ENCODE data around the gene KLC1.

Gene KLC1

GRCh38 chr14:103697603-103698379 is 68.8 kb downstream of the KLC1 start:
- Mint-ChIP-seq H3K4me1 (ENCODE audit: low read depth) (no peaks in the 10 kb centered on the region), H3K9me3 (no peaks in the 10 kb centered on the region), H3K27me3 (ENCODE audit: low read depth) (no peaks in the 10 kb centered on the region), H3K4me3 (no peak overlapping the region), H3K36me3 (ENCODE audit: low read depth) (peaks cover 2% of the 10 kb centered on the region), H3K27ac (no peak overlapping the region)

GRCh38 chr14:103698380-103699260 is 69.6 kb downstream of the KLC1 start:
- H3K36me3 Mint-ChIP-seq (ENCODE audit: low read depth) = peaks cover 5% of the 10 kb centered on the region
- H3K9me3 Mint-ChIP-seq = no peaks in the 10 kb centered on the region
- H3K27me3 Mint-ChIP-seq (ENCODE audit: low read depth) = no peaks in the 10 kb centered on the region
- no peak overlapping the region for H3K4me3 Mint-ChIP-seq
- H3K4me1 Mint-ChIP-seq (ENCODE audit: low read depth) = peaks cover 2% of the 10 kb centered on the region
- no peak overlapping the region for H3K27ac Mint-ChIP-seq

- Mint-ChIP-seq H3K4me3 (no peak overlapping the region), H3K36me3 (ENCODE audit: low read depth) (peaks cover 8% of the 10 kb centered on the region), H3K27ac (no peak overlapping the region), H3K4me1 (ENCODE audit: low read depth) (peaks cover 6% of the 10 kb centered on the region), H3K9me3 (no peaks in the 10 kb centered on the region), H3K27me3 (ENCODE audit: low read depth) (no peaks in the 10 kb centered on the region)
These were observed 70.2 kb downstream of the KLC1 start for GRCh38 chr14:103699261-103699661.

GRCh38 chr14:103699901-103700752 is 71.1 kb downstream of the KLC1 start:
- peaks cover 8% of the 10 kb centered on the region for H3K36me3 Mint-ChIP-seq (ENCODE audit: low read depth)
- H3K4me1 Mint-ChIP-seq (ENCODE audit: low read depth) = peaks cover 9% of the 10 kb centered on the region
- no peaks in the 10 kb centered on the region for H3K9me3 Mint-ChIP-seq
- no peak overlapping the region for H3K4me3 Mint-ChIP-seq
- no peak overlapping the region for H3K27ac Mint-ChIP-seq
- H3K27me3 Mint-ChIP-seq (ENCODE audit: low read depth) = no peaks in the 10 kb centered on the region

DNA sequence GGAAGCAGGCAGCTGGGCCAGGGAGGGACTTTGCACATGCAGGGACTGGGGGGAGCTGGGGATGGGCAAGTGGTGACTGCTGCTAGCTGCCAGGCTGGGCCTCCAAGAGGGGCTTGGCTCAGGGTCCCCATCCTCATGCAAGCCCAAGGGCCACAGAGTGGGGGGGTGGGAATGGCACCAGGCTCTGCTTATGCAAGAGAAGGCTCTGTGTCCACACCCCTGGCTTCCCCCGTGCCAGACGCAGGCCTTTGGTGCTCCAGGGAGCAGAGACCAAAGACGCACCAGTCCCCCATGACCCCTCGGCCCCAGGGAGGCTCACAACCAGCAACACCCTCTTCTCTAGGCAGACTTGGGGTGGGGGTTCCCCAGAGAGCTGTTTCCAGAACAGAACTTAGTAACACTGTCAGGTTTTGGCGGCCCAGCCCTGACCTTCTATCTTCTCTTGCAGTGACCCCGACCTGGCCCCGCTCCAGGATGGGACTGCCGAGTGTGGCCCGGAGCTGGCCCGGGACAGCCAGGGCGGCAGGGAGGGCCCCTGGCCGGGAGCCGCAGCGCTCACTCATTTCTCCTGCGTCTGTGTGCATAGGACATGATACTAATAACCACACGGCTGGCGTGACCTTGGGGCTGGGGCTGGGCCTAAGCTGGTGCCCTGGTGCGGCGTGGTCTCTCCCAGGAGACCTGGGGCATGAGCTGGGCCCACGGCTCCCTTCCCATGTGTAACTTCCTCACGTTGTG is 71.9 kb downstream of the KLC1 start:
- Mint-ChIP-seq H3K36me3 (ENCODE audit: low read depth) (peaks cover 8% of the 10 kb centered on the region), H3K4me3 (no peak overlapping the region), H3K4me1 (ENCODE audit: low read depth) (peaks cover 9% of the 10 kb centered on the region), H3K9me3 (no peaks in the 10 kb centered on the region), H3K27me3 (ENCODE audit: low read depth) (no peaks in the 10 kb centered on the region), H3K27ac (no peak overlapping the region)

DNA sequence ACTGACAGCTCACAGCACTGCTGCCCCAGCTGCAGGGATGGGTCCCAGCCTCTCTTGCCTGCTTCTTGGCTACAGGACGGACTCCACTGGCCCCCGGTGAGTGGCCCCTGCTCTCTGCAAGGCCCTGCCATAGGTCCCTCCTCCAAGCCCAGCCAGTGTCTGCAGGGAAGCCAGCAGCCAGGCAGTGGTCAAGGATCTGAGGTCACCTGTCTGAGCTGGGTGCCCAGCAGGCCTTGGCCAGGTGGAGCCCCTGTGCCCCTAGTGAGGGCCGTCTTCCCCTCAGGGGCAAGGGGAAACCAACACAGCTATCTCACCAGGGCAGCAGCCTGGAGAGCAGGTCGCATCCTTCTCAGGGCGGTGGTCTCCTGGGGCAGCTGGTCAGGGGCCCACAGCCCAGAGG is 73.1 kb downstream of the KLC1 start:
- H3K27me3 Mint-ChIP-seq (ENCODE audit: low read depth) = no peaks in the 10 kb centered on the region
- no peaks in the 10 kb centered on the region for H3K9me3 Mint-ChIP-seq
- peaks cover 9% of the 10 kb centered on the region for H3K4me1 Mint-ChIP-seq (ENCODE audit: low read depth)
- no peak overlapping the region for H3K4me3 Mint-ChIP-seq
- H3K27ac Mint-ChIP-seq = no peak overlapping the region
- peaks cover 8% of the 10 kb centered on the region for H3K36me3 Mint-ChIP-seq (ENCODE audit: low read depth)

DNA sequence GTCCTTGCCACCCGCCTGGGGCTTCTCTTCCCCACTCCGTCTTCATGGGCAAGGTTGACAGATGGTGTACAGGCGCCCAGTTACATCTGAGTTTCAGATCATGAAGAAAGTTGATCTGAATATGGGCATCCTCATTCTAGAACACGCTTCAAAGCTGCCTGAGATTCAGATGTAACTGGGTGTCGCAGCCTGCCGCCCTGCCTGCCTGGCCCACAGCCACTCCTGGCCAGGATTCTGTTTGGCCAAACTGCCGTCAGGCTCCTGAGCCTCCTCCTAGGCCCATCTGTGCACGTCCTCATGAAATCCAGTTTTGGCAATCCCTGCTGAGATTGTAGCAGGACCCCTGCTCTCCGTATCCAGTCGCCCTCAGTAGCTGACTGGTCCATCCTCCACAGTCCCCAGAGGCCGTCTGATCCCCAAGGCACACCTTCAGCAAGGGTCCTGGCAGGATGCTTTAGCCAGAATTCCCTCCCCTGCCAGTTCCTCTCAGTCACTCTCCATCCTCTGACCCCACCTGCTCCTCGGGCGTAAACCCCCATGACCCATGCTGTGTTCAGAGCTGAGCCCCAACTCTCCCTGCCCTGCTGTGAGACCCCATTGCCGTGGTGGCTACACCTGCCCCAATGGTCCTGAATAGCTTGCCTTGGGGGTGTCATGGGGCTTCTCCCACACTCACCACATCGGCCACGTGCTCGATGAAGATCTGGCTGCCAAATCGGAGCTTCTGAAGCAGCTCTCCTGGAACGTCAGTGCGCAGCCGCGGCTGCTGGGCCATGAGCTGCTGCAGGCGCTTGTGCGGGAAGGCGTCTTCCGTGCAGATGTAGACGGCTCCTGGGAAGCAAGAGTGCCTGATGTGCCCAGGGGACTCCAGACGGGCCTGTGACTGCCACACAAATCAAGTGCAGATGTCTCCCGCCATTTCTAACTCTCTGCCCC is 73.8 kb downstream of the KLC1 start:
- Mint-ChIP-seq H3K4me3 (no peak overlapping the region), H3K36me3 (ENCODE audit: low read depth) (peaks cover 8% of the 10 kb centered on the region), H3K4me1 (ENCODE audit: low read depth) (peaks cover 9% of the 10 kb centered on the region), H3K27me3 (ENCODE audit: low read depth) (no peaks in the 10 kb centered on the region), H3K27ac (no peak overlapping the region), H3K9me3 (no peaks in the 10 kb centered on the region)

DNA sequence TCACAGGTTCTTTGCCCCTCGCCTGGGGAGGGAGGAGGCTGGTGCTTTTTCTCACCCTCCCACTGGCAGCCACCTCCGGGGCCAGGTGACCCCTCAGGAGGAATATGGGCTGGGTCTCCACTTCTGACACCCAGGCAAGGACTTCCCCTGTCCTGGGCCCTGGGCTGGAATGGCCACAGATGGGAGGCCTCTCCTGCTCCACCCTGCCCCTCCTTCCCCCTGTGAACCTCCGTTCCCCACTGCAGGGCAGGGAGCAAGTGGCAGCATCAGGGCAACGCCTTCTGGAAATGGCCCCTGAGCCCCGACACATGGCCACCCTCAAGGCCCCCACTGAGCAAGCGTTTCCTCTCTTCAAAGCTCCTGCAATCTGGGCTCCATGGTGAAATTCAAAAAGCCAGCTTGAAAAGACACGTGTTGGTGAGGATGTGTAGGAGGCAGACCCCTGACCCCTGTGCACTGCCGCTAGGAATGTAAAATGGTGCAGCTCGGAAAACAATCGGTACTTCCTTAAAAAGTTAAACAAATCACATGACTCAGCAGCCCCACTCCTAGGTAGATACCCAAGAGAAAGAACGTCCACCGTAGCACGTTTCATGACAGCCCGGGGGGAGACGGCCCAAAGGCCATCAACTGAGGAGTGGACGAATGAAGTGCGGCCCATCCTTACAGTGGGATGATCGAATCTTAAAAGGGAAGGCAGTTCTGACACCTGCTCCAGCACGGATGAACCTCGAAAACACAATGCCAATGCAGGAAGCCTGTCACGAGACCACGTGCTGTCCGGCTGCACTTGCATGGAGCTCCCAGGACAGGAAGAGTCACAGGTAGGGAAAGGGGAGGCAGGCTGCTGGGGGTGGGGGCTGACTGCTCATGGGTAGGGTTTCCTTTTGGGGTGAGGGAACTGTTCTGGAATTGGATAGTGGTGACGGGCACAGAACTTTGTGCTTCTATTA is 74.7 kb downstream of the KLC1 start:
- peak overlapping the region; percentile 1 for H3K27ac Mint-ChIP-seq
- H3K4me3 Mint-ChIP-seq = no peak overlapping the region
- no peaks in the 10 kb centered on the region for H3K9me3 Mint-ChIP-seq
- no peaks in the 10 kb centered on the region for H3K27me3 Mint-ChIP-seq (ENCODE audit: low read depth)
- H3K4me1 Mint-ChIP-seq (ENCODE audit: low read depth) = peaks cover 9% of the 10 kb centered on the region
- peaks cover 8% of the 10 kb centered on the region for H3K36me3 Mint-ChIP-seq (ENCODE audit: low read depth)

- Mint-ChIP-seq H3K9me3 (no peaks in the 10 kb centered on the region), H3K27ac (no peak overlapping the region), H3K27me3 (ENCODE audit: low read depth) (no peaks in the 10 kb centered on the region), H3K36me3 (ENCODE audit: low read depth) (peaks cover 12% of the 10 kb centered on the region), H3K4me3 (no peak overlapping the region), H3K4me1 (ENCODE audit: low read depth) (peaks cover 11% of the 10 kb centered on the region)
These were observed 75.7 kb downstream of the KLC1 start for GRCh38 chr14:103704708-103705107.

- H3K27ac Mint-ChIP-seq = no peak overlapping the region
These were observed 76.1 kb downstream of the KLC1 start for GRCh38 chr14:103705118-103705503.

GRCh38 chr14:103705504-103706284 is 76.7 kb downstream of the KLC1 start:
- Mint-ChIP-seq H3K36me3 (ENCODE audit: low read depth) (peaks cover 12% of the 10 kb centered on the region), H3K9me3 (no peaks in the 10 kb centered on the region), H3K4me1 (ENCODE audit: low read depth) (peaks cover 11% of the 10 kb centered on the region), H3K27me3 (ENCODE audit: low read depth) (no peaks in the 10 kb centered on the region), H3K27ac (no peak overlapping the region), H3K4me3 (no peak overlapping the region)

More at GRCh38 chr14:103705118-103705503, 76.1 kb downstream of the KLC1 start:
- H3K4me3 Mint-ChIP-seq = no peak overlapping the region
- H3K36me3 Mint-ChIP-seq (ENCODE audit: low read depth) = peaks cover 12% of the 10 kb centered on the region
- peaks cover 11% of the 10 kb centered on the region for H3K4me1 Mint-ChIP-seq (ENCODE audit: low read depth)
- H3K9me3 Mint-ChIP-seq = no peaks in the 10 kb centered on the region
- H3K27me3 Mint-ChIP-seq (ENCODE audit: low read depth) = no peaks in the 10 kb centered on the region

Data from T-helper 1 cell treated with Interleukin-12 subunit alpha and Interleukin-12 subunit beta and Interleukin-4 antibody, amounts not matched to agents 30 μg/mL and 1 μg/mL, for 36 hours (primary cell).